Measurements from ENCODE around the gene IRGQ.

- no peak for TF ChIP-seq POLR2A (IDR thresholded peaks at IDR 0.05)
- TF ChIP-seq, protein P1, sequence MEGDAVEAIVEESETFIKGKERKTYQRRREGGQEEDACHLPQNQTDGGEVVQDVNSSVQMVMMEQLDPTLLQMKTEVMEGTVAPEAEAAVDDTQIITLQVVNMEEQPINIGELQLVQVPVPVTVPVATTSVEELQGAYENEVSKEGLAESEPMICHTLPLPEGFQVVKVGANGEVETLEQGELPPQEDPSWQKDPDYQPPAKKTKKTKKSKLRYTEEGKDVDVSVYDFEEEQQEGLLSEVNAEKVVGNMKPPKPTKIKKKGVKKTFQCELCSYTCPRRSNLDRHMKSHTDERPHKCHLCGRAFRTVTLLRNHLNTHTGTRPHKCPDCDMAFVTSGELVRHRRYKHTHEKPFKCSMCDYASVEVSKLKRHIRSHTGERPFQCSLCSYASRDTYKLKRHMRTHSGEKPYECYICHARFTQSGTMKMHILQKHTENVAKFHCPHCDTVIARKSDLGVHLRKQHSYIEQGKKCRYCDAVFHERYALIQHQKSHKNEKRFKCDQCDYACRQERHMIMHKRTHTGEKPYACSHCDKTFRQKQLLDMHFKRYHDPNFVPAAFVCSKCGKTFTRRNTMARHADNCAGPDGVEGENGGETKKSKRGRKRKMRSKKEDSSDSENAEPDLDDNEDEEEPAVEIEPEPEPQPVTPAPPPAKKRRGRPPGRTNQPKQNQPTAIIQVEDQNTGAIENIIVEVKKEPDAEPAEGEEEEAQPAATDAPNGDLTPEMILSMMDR (IDR thresholded peaks at IDR 0.05): no peak
Measured at GRCh38 chr19:43589678-43590077, 6.3 kb downstream of the IRGQ start.
